Neural progenitor cell (in vitro differentiated cells): Measurements from ENCODE around the gene PLA2G2F.

ENCODE experiments used
- EZH2 ChIP-seq: fragments of 200-600 bp; sonication (generic); IDR thresholded peaks from 2 replicates; pipeline ENCODE4 v1.6.1; 2017; ENCODE audit warnings: antibody characterized with exemption, mild to moderate bottlenecking, moderate library complexity
- TF ChIP-seq, protein P1 (sequence below): fragments of 200-600 bp; sonication (generic); IDR thresholded peaks from 2 replicates; pipeline ENCODE4 v1.5.1; 2017; ENCODE audit warnings: antibody characterized with exemption, mild to moderate bottlenecking

- TF ChIP-seq, protein P1, sequence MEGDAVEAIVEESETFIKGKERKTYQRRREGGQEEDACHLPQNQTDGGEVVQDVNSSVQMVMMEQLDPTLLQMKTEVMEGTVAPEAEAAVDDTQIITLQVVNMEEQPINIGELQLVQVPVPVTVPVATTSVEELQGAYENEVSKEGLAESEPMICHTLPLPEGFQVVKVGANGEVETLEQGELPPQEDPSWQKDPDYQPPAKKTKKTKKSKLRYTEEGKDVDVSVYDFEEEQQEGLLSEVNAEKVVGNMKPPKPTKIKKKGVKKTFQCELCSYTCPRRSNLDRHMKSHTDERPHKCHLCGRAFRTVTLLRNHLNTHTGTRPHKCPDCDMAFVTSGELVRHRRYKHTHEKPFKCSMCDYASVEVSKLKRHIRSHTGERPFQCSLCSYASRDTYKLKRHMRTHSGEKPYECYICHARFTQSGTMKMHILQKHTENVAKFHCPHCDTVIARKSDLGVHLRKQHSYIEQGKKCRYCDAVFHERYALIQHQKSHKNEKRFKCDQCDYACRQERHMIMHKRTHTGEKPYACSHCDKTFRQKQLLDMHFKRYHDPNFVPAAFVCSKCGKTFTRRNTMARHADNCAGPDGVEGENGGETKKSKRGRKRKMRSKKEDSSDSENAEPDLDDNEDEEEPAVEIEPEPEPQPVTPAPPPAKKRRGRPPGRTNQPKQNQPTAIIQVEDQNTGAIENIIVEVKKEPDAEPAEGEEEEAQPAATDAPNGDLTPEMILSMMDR: no peak
- no peak for TF ChIP-seq EZH2
Measured at GRCh38 chr1:20184997-20185833, 46.1 kb downstream of the PLA2G2F start.
